ENCODE measurements around the gene LIPK.

DNA sequence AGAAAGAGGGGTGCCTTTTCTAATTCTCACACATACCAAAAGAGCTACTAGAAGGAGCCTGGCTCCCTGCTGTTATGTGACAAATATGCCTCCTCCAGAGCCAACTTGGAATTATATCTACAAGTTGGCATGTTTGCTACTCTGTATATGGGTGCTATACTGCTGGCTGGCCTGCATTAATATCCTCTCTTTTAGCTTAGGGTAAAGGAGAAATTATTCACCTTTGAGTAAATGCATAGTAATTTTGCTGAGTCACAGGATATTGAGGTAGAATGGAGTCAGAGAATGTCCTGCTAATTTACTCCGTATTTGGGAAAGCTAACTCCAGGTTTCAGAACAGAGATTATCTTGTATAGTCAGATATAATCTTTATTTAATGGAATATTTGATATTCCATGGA is 29.6 kb downstream of the LIPK start:
- TF ChIP-seq, protein P1, sequence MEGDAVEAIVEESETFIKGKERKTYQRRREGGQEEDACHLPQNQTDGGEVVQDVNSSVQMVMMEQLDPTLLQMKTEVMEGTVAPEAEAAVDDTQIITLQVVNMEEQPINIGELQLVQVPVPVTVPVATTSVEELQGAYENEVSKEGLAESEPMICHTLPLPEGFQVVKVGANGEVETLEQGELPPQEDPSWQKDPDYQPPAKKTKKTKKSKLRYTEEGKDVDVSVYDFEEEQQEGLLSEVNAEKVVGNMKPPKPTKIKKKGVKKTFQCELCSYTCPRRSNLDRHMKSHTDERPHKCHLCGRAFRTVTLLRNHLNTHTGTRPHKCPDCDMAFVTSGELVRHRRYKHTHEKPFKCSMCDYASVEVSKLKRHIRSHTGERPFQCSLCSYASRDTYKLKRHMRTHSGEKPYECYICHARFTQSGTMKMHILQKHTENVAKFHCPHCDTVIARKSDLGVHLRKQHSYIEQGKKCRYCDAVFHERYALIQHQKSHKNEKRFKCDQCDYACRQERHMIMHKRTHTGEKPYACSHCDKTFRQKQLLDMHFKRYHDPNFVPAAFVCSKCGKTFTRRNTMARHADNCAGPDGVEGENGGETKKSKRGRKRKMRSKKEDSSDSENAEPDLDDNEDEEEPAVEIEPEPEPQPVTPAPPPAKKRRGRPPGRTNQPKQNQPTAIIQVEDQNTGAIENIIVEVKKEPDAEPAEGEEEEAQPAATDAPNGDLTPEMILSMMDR (conservative IDR thresholded peaks at IDR 0.05; ENCODE audit: low read depth, low read length), result no peak
- TF ChIP-seq EZH2 (IDR thresholded peaks at IDR 0.05; ENCODE audit: low read length, unreplicated experiment), result no peak
